ENCODE measurements around the gene ILK. TPM values are rescaled to one million over a fixed set of nuclear protein-coding genes. Genes with fewer than 3 reads are reported as not detected.

Gene ILK
- total and polyA plus RNA-seq, 9 donors = 79.8 to 337 (median 140) TPM

DNA sequence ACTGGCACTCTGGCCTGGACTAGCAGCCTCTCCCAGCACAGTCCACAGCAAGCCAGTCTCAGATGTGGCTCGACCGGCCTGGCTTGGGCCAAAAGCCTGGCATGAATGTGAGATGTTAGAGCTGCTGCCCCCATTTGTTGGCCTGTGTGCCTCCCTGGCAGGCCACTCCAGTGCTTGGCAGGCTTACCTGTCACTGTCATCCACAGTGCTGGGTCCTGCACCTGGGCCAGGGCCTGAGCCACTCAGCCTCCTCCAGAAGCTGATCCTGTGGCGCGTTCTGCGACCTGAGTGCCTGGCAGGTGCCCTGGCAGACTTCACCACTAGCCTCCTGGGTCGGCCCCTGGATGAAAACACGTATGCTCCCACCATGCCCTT lies 36.2 kb upstream of the ILK start:
- no peaks in the 10 kb centered on the region for H3K9me3 ChIP-seq
- no peaks in the 10 kb centered on the region for H3K27me3 ChIP-seq

GRCh38 chr11:6568191-6568918 lies 35.2 kb upstream of the ILK start:
- Histone ChIP-seq H3K36me3 (no peaks in the 10 kb centered on the region), H3K27ac (no peak overlapping the region), H3K9me3 (no peaks in the 10 kb centered on the region), H3K4me3 (no peak overlapping the region), H3K4me1 (ENCODE audit: insufficient read depth) (peaks cover 3% of the 10 kb centered on the region), H3K27me3 (no peaks in the 10 kb centered on the region)
- DNase-seq = peak in 4 of 5 donors; percentile 44 to 66 (median 54)
- WGBS, 3 donors = 43 to 50% (median 49%) methylated on average over 4 of the region's 4 CpGs
- intact Hi-C loops (cut with DNase I) = no loop called here
- TF ChIP-seq CTCF (IDR thresholded peaks at IDR 0.05) = no peak
- no peak for TF ChIP-seq POLR2A (IDR thresholded peaks at IDR 0.05)
- no peak for TF ChIP-seq EP300 (IDR thresholded peaks at IDR 0.05)

More for the DNA sequence above, 36.2 kb upstream of the ILK start:
- H3K36me3 ChIP-seq = no peaks in the 10 kb centered on the region
- no peak overlapping the region for H3K27ac ChIP-seq
- intact Hi-C loops (cut with DNase I) = no loop called here
- WGBS, 3 donors = 90 to 97% (median 96%) methylated on average over 7 of the region's 7 CpGs
- TF ChIP-seq EP300 (IDR thresholded peaks at IDR 0.05) (no peak), POLR2A (IDR thresholded peaks at IDR 0.05) (no peak), CTCF (IDR thresholded peaks at IDR 0.05) (no peak)
- peaks cover 3% of the 10 kb centered on the region for H3K4me1 ChIP-seq (ENCODE audit: insufficient read depth)
- H3K4me3 ChIP-seq = no peak overlapping the region
- DNase-seq = no peak

GRCh38 chr11:6569706-6570105 lies 33.9 kb upstream of the ILK start:
- Histone ChIP-seq H3K27me3 (no peaks in the 10 kb centered on the region), H3K27ac (no peak overlapping the region), H3K9me3 (no peaks in the 10 kb centered on the region), H3K4me3 (no peak overlapping the region), H3K4me1 (ENCODE audit: insufficient read depth) (peaks cover 3% of the 10 kb centered on the region), H3K36me3 (no peaks in the 10 kb centered on the region)
- TF ChIP-seq CTCF (IDR thresholded peaks at IDR 0.05) = no peak
- TF ChIP-seq POLR2A (IDR thresholded peaks at IDR 0.05) = no peak
- intact Hi-C loops (cut with DNase I) = no loop called here
- DNase-seq = no peak
- WGBS, 3 donors = 86 to 97% (median 92%) methylated on average over 5 of the region's 5 CpGs

DNA sequence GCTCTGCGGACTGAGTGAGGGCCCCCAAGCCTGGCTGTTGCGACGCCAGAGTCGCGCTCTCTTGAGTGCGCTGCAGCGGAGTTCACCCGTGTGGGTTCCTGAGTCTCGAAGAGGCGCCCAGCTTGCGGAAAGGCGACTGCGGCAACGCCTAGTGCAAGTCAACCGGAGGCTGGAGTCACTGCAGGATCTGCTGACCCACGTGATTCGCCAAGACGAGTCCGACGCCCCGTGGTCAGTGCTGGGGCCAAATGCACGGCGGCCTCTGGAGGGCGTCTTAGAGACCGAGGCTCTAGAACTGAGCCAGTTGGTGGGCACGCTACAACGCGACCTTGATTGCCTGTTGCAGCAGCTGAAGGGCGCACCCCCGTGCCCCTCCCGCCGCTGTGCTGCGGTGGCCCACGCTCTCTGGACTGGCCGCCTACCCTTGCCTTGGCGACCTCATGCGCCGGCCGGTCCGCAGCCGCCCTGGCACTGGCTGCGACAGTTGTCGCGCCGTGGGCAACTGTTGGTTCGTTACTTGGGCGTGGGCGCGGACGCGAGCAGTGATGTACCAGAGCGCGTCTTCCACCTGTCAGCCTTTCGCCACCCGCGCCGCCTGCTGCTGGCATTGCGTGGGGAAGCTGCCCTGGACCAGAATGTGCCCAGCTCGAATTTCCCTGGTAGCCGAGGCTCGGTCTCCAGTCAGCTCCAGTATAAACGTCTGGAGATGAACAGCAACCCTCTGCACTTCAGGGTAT lies 32.7 kb upstream of the ILK start:
- no peaks in the 10 kb centered on the region for H3K27me3 ChIP-seq
- no peaks in the 10 kb centered on the region for H3K9me3 ChIP-seq
- DNase-seq = no peak
- WGBS, 3 donors = 40 to 65% (median 63%) methylated on average over 40 to 62 of the region's 62 CpGs
- H3K36me3 ChIP-seq = no peaks in the 10 kb centered on the region
- H3K4me3 ChIP-seq = no peak overlapping the region
- peaks cover 3% of the 10 kb centered on the region for H3K4me1 ChIP-seq (ENCODE audit: insufficient read depth)
- H3K27ac ChIP-seq = no peak overlapping the region
- intact Hi-C loops (cut with DNase I) = no loop called here
- TF ChIP-seq POLR2A (IDR thresholded peaks at IDR 0.05) = no peak
- no peak for TF ChIP-seq CTCF (IDR thresholded peaks at IDR 0.05)
- TF ChIP-seq EP300 (IDR thresholded peaks at IDR 0.05) = no peak
